Measurements from ENCODE around the gene WDR45B.

WDR45B gene

GRCh38 chr17:82613283-82614094 is 34.8 kb downstream of the WDR45B start:
- Mint-ChIP-seq H3K36me3 (ENCODE audit: low read depth) (peaks cover 40% of the 10 kb centered on the region), H3K4me3 (no peak overlapping the region), H3K9me3 (no peaks in the 10 kb centered on the region), H3K27me3 (ENCODE audit: low read depth) (no peaks in the 10 kb centered on the region), H3K27ac (no peak overlapping the region), H3K4me1 (ENCODE audit: low read depth) (peaks cover 2% of the 10 kb centered on the region)

DNA sequence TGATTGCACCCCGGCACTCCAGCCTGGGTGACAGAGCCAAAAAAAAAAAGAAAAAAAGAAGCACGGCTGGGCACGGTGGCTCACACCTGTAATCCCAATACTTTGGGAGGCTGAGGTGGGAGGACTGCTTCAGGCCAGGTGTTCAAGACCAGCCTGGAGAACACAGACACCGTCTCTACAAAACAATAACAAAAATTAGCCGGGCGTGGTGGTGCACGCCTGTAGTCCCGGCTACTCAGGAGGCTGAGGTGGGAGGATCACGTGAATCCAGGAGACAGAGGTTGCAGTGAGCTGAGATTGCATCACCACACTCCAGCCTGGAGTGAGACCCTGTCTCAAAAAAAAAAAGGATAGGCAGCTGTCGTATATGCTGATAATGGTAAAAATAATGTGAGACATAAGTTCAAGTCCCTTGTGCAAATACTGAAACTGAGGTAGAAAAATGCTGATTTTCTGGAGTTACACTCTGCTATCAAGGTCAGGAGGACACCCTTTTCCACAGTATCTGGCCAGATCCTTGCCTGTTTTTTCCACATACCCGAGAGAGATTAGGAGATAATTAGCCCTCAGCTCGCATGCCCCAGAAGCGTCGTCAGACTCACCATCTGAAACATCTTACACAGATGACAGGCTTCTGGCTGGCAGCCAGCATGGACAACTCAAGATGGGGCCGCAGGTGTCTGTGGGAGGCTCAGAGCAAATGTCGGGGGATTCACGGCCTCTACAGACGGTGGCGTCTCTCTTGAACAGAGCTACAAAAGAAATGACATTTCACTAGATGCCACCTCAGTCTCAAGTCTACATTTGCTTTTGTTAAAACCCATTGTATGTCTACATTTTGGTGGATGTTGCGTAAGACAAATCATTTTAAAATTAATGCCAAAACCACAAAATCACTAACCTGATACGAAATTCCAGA is 36.8 kb downstream of the WDR45B start:
- Mint-ChIP-seq H3K4me1 (ENCODE audit: low read depth) (peaks cover 2% of the 10 kb centered on the region), H3K9me3 (no peaks in the 10 kb centered on the region), H3K27me3 (ENCODE audit: low read depth) (no peaks in the 10 kb centered on the region), H3K4me3 (no peak overlapping the region), H3K27ac (no peak overlapping the region), H3K36me3 (ENCODE audit: low read depth) (peaks cover 39% of the 10 kb centered on the region)

DNA sequence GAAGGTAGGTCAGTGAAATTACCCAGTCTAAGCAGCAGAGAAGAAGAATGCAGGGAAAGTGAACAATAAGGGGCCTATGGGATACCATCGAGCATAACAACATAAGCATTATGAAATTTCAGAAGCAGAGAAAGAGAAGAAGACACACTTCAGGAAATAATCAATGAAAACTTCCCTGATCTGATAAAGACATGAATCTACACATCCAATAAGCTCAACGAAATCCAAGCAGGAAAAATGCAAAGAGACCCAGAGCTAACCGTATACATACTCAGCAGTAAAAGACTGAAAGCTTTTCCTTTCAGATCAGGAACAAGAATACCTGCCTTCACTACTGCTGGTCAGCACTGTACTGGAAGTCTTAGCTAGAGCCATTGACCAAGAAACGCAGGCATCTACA is 38.6 kb downstream of the WDR45B start:
- Mint-ChIP-seq H3K4me3 (no peak overlapping the region), H3K9me3 (no peaks in the 10 kb centered on the region), H3K36me3 (ENCODE audit: low read depth) (peaks cover 29% of the 10 kb centered on the region), H3K4me1 (ENCODE audit: low read depth) (peaks cover 4% of the 10 kb centered on the region), H3K27ac (no peak overlapping the region), H3K27me3 (ENCODE audit: low read depth) (no peaks in the 10 kb centered on the region)

DNA sequence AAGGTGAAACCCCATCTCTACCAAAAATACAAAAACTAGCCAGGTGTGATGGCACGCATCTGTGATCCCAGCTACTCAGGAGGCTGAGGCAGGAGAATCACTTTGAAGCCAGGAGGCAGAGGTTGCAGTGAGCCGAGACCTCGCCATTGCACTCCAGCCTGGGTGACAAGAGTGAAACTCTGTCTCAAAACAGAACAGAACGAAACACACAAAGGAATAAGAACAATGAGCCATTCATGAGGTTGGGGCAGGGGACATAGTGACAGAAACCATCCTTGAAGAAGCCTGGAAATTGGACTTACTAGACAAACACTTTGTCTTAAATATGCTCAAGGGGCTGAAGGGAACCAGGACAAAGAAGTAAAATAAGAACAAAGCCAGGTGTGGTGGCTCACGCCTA is 39.4 kb downstream of the WDR45B start:
- peaks cover 8% of the 10 kb centered on the region for H3K4me1 Mint-ChIP-seq (ENCODE audit: low read depth)
- H3K27me3 Mint-ChIP-seq (ENCODE audit: low read depth): no peaks in the 10 kb centered on the region
- no peak overlapping the region for H3K4me3 Mint-ChIP-seq
- H3K36me3 Mint-ChIP-seq (ENCODE audit: low read depth): peaks cover 34% of the 10 kb centered on the region
- H3K9me3 Mint-ChIP-seq: no peaks in the 10 kb centered on the region
- peak overlapping the region; percentile 7 for H3K27ac Mint-ChIP-seq

DNA sequence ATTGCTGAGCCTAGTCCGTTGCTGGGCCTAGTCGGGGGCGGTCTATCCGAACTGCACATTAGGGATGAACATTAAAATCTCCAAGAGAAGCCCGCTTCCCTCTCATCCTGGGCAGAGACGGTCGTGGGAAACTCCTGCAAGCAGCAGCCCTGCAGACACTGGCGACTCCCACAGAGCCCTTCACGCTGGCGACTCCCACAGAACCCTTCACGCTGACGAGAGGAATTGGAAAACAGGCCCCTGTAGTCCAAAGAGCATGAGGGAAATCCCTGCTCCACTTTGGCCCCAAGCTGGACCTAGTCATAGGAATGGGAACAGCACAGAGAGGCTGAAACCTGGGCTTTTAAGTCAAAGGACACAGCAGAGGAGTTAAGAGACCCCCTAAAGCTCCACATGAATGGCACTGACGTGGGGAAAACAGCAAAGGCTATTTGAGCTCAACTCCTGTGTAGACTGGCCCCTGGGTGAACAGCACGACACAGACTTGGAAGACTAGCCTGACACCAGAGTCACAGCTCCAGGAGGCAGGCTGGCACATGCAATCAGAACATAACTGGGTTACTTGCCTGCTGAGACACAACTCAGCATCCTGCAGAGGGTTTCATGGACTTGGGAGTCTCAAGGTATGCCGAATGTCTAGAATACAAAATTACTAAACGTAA is 42.2 kb downstream of the WDR45B start:
- Mint-ChIP-seq H3K4me3 (no peak overlapping the region), H3K36me3 (ENCODE audit: low read depth) (peaks cover 39% of the 10 kb centered on the region), H3K27me3 (ENCODE audit: low read depth) (no peaks in the 10 kb centered on the region), H3K27ac (no peak overlapping the region), H3K4me1 (ENCODE audit: low read depth) (peaks cover 18% of the 10 kb centered on the region), H3K9me3 (no peaks in the 10 kb centered on the region)

DNA sequence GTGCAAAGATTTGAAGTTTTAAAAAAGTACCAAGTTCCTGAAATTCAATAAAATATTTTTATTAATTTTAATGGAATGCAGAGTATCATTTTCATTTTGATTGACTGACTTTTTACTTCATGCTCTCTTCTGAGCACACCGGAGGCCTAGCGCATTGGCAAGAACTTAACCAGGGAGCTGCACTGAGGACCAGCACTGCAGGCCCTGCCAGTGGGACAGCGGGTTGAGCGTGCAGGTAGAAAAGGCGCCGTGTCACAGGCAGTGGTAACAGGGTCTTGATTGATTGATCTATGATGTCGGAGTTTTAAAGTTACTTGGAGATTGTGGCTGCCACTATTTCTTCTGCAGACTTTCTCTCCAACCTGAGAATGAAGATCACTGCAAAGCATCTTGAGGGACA is 43.7 kb downstream of the WDR45B start:
- H3K9me3 Mint-ChIP-seq: no peaks in the 10 kb centered on the region
- H3K36me3 Mint-ChIP-seq (ENCODE audit: low read depth): peaks cover 32% of the 10 kb centered on the region
- H3K4me3 Mint-ChIP-seq: no peak overlapping the region
- peaks cover 18% of the 10 kb centered on the region for H3K4me1 Mint-ChIP-seq (ENCODE audit: low read depth)
- peak overlapping the region; percentile 79 for H3K27ac Mint-ChIP-seq
- H3K27me3 Mint-ChIP-seq (ENCODE audit: low read depth): no peaks in the 10 kb centered on the region

DNA sequence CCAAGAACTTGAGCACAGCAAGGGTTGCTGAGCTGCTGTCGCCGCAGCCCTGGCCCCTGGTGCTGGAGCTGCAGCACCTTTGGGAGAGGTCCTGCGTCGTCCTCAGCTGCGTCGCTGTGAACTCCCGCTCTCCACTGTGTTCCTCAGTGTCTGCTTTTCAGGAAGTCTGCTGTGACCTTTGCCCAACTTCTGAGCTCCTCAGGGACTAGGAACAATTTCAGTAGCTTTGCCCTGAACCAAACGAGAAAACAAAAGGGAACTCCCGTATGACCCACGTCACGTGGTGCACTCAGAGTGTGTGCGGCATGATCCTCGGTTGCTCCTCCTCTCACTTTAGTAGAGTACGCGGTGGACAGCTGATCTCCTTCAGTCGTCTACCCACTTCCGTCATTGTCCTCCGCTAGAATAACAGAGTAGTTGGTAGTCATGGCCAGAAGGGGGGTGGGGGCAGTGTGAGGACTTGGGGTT is 44.2 kb downstream of the WDR45B start:
- Mint-ChIP-seq H3K4me3 (no peak overlapping the region), H3K4me1 (ENCODE audit: low read depth) (peaks cover 16% of the 10 kb centered on the region), H3K36me3 (ENCODE audit: low read depth) (peaks cover 27% of the 10 kb centered on the region), H3K27me3 (ENCODE audit: low read depth) (no peaks in the 10 kb centered on the region), H3K27ac (peak overlapping the region; percentile 79), H3K9me3 (no peaks in the 10 kb centered on the region)

DNA sequence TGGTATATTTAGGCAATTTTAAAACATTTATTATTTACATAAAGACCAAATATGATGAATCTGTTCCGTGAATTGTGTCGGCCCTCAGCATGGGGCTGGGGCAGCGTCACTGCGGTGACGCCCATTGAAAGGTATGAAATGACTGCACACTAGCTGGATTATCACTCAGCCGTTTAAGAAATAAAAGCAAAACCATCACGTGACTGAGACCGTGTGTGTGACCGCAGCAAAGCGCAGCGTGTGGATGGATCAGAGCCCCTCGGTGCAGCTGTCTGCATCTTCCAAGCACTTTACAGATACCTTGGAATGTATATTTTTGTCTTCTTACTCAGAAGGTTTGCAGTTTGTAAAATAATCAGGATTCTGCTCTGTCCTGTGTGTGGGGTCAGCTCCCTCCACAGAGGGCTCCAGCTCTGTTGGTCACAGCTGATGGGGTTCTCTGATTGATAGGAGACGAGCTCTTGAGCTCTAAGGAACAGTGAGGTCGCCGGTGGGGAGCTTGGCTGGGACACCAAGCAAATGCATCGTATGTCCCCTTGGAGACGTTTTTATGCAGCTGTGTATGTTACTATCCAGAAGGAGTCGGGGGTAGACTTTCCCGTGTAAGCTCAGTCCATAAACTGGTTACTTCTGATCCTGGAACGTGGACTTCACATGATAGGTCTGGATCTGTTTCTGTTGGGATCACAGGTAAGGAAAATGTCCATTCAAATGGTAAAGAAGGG is 45.1 kb downstream of the WDR45B start:
- H3K9me3 Mint-ChIP-seq: no peaks in the 10 kb centered on the region
- H3K27me3 Mint-ChIP-seq (ENCODE audit: low read depth): no peaks in the 10 kb centered on the region
- H3K36me3 Mint-ChIP-seq (ENCODE audit: low read depth): peaks cover 25% of the 10 kb centered on the region
- H3K27ac Mint-ChIP-seq: peak overlapping the region; percentile 79
- H3K4me1 Mint-ChIP-seq (ENCODE audit: low read depth): peaks cover 16% of the 10 kb centered on the region
- no peak overlapping the region for H3K4me3 Mint-ChIP-seq

- peaks cover 16% of the 10 kb centered on the region for H3K4me1 Mint-ChIP-seq (ENCODE audit: low read depth)
- no peaks in the 10 kb centered on the region for H3K27me3 Mint-ChIP-seq (ENCODE audit: low read depth)
- H3K36me3 Mint-ChIP-seq (ENCODE audit: low read depth): peaks cover 25% of the 10 kb centered on the region
- no peak overlapping the region for H3K4me3 Mint-ChIP-seq
- no peaks in the 10 kb centered on the region for H3K9me3 Mint-ChIP-seq
- no peak overlapping the region for H3K27ac Mint-ChIP-seq
Measured at GRCh38 chr17:82602487-82602886, 45.8 kb downstream of the WDR45B start.

DNA sequence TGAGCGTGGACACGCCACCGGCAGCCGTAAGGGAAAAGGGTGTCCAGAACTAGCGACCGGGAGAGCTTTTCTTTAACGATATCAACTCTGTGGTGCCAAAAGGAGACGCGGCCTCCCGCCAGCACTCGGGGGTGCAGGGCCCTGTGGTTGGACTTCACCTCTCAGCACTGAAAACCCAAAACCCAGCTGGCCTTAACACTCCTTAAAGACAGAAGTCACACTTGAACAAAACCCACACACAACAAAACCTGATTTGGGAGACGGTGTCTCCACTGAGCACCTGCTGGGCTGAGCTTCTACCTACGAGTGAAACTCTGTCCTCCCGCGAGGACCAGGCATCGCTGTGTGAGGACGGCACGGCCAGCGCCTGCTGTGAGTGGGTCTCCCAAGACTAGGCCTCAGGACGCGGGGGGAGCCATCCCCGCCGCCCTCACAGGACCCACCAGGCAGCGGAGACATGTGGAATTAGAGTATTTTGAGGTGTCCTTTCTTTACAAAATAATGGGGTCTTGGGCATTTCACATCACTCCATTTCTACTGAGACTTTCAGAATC is 46.7 kb downstream of the WDR45B start:
- Mint-ChIP-seq H3K4me1 (ENCODE audit: low read depth) (peaks cover 16% of the 10 kb centered on the region), H3K27ac (no peak overlapping the region), H3K9me3 (no peaks in the 10 kb centered on the region), H3K4me3 (no peak overlapping the region), H3K36me3 (ENCODE audit: low read depth) (peaks cover 27% of the 10 kb centered on the region), H3K27me3 (ENCODE audit: low read depth) (no peaks in the 10 kb centered on the region)

- H3K36me3 Mint-ChIP-seq (ENCODE audit: low read depth): peaks cover 31% of the 10 kb centered on the region
Measured at GRCh38 chr17:82600731-82601446, 47.4 kb downstream of the WDR45B start.

DNA sequence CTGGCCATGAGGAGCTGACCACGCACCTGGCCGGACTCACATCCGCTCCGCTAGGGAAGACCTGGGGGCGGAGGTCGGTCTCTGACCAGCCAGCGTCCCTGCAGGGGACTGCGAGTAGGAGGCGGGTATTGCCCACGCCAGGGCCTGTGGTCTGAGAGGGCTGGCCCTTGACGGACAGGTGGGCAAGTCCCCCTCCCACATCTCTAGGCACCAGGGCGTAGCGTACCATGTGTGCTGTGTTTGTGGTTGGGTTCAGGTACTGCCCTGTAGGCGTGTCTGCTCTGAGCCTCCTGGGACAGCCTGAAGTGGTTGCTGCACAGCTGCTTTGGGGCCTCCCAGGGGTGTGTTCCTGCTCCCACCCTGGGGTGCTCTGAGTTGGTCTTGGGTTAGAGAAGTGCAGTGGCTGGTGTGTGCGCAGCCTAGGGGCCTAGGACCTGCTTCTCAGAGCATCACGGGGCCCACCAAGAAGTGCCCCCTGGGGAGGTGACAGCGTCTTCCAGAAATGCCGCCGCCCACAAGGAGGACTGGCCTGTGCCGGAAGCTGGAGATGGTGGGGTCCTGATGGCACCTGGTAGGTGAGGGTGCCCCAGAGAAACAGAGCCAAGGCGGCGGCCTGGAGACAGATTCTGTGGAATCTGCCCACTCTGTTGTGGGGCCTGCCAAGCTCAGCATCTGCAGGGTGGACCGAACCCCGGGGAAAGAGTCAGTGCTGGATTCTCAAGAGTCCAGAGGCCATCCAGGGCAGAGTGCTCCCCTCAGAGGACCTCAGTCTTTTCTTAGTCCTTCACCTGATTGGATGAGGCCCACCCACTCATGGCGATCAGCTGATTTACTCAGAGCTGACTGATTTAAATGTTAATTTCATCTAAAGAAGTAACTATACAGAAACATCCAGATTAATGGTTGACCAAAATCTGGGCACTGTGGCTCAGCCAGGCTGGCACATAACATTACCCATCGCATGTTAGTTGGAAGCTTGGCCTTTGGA is 48.3 kb downstream of the WDR45B start:
- Mint-ChIP-seq H3K4me1 (ENCODE audit: low read depth) (peaks cover 15% of the 10 kb centered on the region), H3K36me3 (ENCODE audit: low read depth) (peaks cover 31% of the 10 kb centered on the region), H3K4me3 (no peak overlapping the region), H3K9me3 (no peaks in the 10 kb centered on the region), H3K27ac (no peak overlapping the region), H3K27me3 (ENCODE audit: low read depth) (no peaks in the 10 kb centered on the region)

More at GRCh38 chr17:82600731-82601446, 47.4 kb downstream of the WDR45B start:
- H3K4me1 Mint-ChIP-seq (ENCODE audit: low read depth): peaks cover 16% of the 10 kb centered on the region
- H3K4me3 Mint-ChIP-seq: no peak overlapping the region
- H3K27ac Mint-ChIP-seq: no peak overlapping the region
- no peaks in the 10 kb centered on the region for H3K9me3 Mint-ChIP-seq
- no peaks in the 10 kb centered on the region for H3K27me3 Mint-ChIP-seq (ENCODE audit: low read depth)
